ENCODE results near the gene LIPC. TPM values are rescaled to one million over a fixed set of nuclear protein-coding genes. Genes with fewer than 3 reads are reported as not detected.

The LIPC gene
- polyA plus RNA-seq, 1 of the 3 experiments (the other 2 are of a cell fraction) = not detected

DNA sequence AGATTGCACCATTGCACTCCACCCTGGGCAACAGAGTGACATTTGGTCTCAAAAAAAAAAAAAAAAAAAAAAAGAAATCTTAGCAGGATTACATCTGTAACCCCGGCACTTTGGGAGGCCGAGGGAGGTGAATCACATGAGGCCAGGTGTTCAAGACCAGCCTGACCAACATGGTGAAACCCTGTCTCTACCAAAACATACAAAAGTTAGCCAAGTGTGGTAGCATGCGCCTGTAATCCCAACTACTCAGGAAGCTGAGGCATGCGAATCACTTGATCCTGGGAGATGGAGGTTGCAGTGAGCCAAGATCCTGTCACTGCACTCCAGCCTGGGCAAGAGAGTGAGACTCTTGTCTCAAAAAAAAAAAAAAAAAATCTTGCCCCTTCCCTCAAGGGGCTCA is 40.4 kb downstream of the LIPC start (continued):
- TF ChIP-seq, protein P1, sequence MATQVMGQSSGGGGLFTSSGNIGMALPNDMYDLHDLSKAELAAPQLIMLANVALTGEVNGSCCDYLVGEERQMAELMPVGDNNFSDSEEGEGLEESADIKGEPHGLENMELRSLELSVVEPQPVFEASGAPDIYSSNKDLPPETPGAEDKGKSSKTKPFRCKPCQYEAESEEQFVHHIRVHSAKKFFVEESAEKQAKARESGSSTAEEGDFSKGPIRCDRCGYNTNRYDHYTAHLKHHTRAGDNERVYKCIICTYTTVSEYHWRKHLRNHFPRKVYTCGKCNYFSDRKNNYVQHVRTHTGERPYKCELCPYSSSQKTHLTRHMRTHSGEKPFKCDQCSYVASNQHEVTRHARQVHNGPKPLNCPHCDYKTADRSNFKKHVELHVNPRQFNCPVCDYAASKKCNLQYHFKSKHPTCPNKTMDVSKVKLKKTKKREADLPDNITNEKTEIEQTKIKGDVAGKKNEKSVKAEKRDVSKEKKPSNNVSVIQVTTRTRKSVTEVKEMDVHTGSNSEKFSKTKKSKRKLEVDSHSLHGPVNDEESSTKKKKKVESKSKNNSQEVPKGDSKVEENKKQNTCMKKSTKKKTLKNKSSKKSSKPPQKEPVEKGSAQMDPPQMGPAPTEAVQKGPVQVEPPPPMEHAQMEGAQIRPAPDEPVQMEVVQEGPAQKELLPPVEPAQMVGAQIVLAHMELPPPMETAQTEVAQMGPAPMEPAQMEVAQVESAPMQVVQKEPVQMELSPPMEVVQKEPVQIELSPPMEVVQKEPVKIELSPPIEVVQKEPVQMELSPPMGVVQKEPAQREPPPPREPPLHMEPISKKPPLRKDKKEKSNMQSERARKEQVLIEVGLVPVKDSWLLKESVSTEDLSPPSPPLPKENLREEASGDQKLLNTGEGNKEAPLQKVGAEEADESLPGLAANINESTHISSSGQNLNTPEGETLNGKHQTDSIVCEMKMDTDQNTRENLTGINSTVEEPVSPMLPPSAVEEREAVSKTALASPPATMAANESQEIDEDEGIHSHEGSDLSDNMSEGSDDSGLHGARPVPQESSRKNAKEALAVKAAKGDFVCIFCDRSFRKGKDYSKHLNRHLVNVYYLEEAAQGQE (IDR thresholded peaks at IDR 0.05; ENCODE audit: low read depth, low read length) = no peak
- TF ChIP-seq EP300 (IDR thresholded peaks at IDR 0.05; ENCODE audit: borderline replicate concordance in 1 of 2, low read depth in 1 of 2, low read length in 1 of 2) = no peak

DNA sequence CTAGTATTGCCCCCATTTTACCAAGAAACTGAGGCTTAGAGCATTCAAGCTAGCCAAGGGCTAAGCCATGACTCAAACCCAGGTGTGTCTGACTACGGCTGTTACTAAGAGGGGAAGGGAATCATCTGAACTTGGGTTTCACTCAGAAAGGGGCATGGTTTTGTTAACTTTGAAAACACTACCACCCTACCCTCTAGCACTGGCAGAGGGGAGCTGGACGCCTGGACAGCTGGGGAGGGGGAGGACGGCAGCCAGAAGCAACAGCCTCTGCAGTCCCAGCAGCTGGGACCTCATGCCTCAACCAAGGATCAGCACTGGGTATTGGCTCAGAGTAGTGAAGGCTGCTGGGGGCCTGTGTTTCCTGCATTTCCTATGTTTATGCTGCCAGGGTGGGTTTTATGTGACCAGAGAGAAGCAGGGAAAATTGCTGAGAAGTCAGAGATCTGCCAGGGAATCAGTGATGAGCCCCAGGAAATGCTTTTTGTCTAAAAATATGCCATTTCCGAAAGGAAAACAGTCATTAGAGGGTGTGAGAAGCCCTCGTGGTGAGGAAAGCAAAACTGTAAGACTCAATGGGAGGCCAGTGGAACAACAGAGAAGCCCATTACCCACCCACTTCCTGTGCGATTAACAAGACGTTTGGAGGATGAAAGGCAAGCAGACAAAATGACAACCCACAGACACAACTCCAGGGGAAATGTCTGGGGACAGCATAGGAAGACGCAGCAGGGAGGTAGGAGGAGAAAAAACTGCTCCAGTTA is 41.2 kb downstream of the LIPC start:
- Histone ChIP-seq H4K20me1 (ENCODE audit: insufficient read depth) (no peaks in the 10 kb centered on the region), H3K27me3 (ENCODE audit: insufficient read depth) (no peaks in the 10 kb centered on the region), H3K9me2 (no peaks in the 10 kb centered on the region), H3K4me3 (ENCODE audit: low read depth in 2 of 2, low read length in 1 of 2) (no peak overlapping the region), H3K4me1 (ENCODE audit: control insufficient read depth in 1 of 2, insufficient read depth in 2 of 2, low read depth in 1 of 2, low read length in 1 of 2) (peaks cover 0 to 29% of the 10 kb centered on the region in 2 experiments; a peak in 2 of 4 replicates), H3K79me2 (ENCODE audit: insufficient read depth) (no peaks in the 10 kb centered on the region), H3K36me3 (replicated peaks in 1 of 2; ENCODE audit: control insufficient read depth in 1 of 2, insufficient read depth in 2 of 2, low read length in 1 of 2) (no peaks in the 10 kb centered on the region), H3K9me3 (no peaks in the 10 kb centered on the region), H3K9ac (no peak overlapping the region), H3K27ac (ENCODE audit: low read depth in 2 of 2, low read length in 1 of 2) (no peak overlapping the region), H3K4me2 (no peak overlapping the region; the same call in 1 of the 2 replicates), H2AFZ (ENCODE audit: low read depth) (peak overlapping the region; percentile 18; the same call in 1 of the 2 replicates), H3F3A (replicated peaks; ENCODE audit: insufficient read depth) (no peaks in the 10 kb centered on the region)
- no peak for DNase-seq
- CTCF ChIA-PET = no interaction called here
- WGBS (ENCODE audit: low lambda C conversion rate) = 75% methylated on average over 8 of the region's 8 CpGs
- TF ChIP-seq, protein P1 (IDR thresholded peaks at IDR 0.05; ENCODE audit: low read depth, low read length) = no peak
- POLR2A ChIA-PET = no interaction called here

DNA sequence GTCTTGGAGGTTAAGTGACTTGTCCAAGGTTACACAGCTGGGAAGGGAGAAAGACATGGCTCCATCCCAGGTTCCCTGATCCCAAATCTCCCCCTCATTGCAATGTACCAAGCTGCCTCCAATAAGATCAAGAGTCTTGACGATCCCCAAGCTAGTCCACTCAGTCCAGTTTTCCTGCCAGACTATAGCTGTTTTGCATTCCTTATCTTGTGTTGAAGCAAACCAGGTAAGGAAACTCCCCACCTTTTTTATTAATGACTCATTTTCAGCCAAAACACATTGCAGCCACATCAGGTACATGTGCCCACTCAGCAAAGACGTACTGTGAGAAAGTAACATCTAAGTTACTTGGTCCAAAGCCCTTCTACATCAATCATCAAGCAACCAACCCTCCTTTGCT is 41.9 kb downstream of the LIPC start:
- Histone ChIP-seq H3F3A (replicated peaks; ENCODE audit: insufficient read depth) (no peaks in the 10 kb centered on the region), H2AFZ (ENCODE audit: low read depth) (peak overlapping the region; percentile 18; the same call in 1 of the 2 replicates), H3K36me3 (replicated peaks in 1 of 2; ENCODE audit: control insufficient read depth in 1 of 2, insufficient read depth in 2 of 2, low read length in 1 of 2) (no peaks in the 10 kb centered on the region), H4K20me1 (ENCODE audit: insufficient read depth) (no peaks in the 10 kb centered on the region), H3K27me3 (ENCODE audit: insufficient read depth) (no peaks in the 10 kb centered on the region), H3K9me3 (no peaks in the 10 kb centered on the region), H3K79me2 (ENCODE audit: insufficient read depth) (no peaks in the 10 kb centered on the region), H3K27ac (ENCODE audit: low read depth in 2 of 2, low read length in 1 of 2) (no peak overlapping the region), H3K4me1 (ENCODE audit: control insufficient read depth in 1 of 2, insufficient read depth in 2 of 2, low read depth in 1 of 2, low read length in 1 of 2) (peaks cover 0 to 29% of the 10 kb centered on the region in 2 experiments; a peak in 2 of 4 replicates), H3K9ac (no peak overlapping the region), H3K4me2 (no peak overlapping the region; the same call in 1 of the 2 replicates), H3K4me3 (ENCODE audit: low read depth in 2 of 2, low read length in 1 of 2) (no peak overlapping the region), H3K9me2 (no peaks in the 10 kb centered on the region)
- POLR2A ChIA-PET = no interaction called here
- 43% methylated on average over 2 of the region's 2 CpGs for WGBS (ENCODE audit: low lambda C conversion rate)
- no peak for DNase-seq
- CTCF ChIA-PET = interaction anchor here (1.3 kb wide), 1 partner anchor 11 kb away, joined by 4 read pairs; no protein-coding TSS in a partner anchor
- TF ChIP-seq, protein P2, sequence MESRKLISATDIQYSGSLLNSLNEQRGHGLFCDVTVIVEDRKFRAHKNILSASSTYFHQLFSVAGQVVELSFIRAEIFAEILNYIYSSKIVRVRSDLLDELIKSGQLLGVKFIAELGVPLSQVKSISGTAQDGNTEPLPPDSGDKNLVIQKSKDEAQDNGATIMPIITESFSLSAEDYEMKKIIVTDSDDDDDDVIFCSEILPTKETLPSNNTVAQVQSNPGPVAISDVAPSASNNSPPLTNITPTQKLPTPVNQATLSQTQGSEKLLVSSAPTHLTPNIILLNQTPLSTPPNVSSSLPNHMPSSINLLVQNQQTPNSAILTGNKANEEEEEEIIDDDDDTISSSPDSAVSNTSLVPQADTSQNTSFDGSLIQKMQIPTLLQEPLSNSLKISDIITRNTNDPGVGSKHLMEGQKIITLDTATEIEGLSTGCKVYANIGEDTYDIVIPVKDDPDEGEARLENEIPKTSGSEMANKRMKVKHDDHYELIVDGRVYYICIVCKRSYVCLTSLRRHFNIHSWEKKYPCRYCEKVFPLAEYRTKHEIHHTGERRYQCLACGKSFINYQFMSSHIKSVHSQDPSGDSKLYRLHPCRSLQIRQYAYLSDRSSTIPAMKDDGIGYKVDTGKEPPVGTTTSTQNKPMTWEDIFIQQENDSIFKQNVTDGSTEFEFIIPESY (IDR thresholded peaks at IDR 0.05; ENCODE audit: borderline replicate concordance, low read depth) = no peak
- no peak for TF ChIP-seq FOXM1 (IDR thresholded peaks at IDR 0.05; ENCODE audit: low read depth)
- TF ChIP-seq TCF12 (IDR thresholded peaks at IDR 0.05) = peak; percentile 48
- peak; percentile 51; the same call in 1 of the 2 replicates for TF ChIP-seq FOSL2 (IDR thresholded peaks at IDR 0.05; ENCODE audit: borderline replicate concordance, low read depth)
- no peak for TF ChIP-seq GATA2 (CRISPR knock-in tag; IDR thresholded peaks at IDR 0.05)
- TF ChIP-seq, protein P3, sequence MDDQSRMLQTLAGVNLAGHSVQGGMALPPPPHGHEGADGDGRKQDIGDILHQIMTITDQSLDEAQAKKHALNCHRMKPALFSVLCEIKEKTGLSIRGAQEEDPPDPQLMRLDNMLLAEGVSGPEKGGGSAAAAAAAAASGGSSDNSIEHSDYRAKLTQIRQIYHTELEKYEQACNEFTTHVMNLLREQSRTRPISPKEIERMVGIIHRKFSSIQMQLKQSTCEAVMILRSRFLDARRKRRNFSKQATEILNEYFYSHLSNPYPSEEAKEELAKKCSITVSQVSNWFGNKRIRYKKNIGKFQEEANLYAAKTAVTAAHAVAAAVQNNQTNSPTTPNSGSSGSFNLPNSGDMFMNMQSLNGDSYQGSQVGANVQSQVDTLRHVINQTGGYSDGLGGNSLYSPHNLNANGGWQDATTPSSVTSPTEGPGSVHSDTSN (IDR thresholded peaks at IDR 0.05) = peak; percentile 33
- peak; percentile 28; the same call in 1 of the 2 replicates for TF ChIP-seq JUND (IDR thresholded peaks at IDR 0.05)
